ENCODE measurements around the gene MAP2K2. TPM values are rescaled to one million over a fixed set of nuclear protein-coding genes. Genes with fewer than 3 reads are reported as not detected.

Gene MAP2K2
- total RNA-seq, 1 donor from 2014 or later, result 152 TPM

DNA sequence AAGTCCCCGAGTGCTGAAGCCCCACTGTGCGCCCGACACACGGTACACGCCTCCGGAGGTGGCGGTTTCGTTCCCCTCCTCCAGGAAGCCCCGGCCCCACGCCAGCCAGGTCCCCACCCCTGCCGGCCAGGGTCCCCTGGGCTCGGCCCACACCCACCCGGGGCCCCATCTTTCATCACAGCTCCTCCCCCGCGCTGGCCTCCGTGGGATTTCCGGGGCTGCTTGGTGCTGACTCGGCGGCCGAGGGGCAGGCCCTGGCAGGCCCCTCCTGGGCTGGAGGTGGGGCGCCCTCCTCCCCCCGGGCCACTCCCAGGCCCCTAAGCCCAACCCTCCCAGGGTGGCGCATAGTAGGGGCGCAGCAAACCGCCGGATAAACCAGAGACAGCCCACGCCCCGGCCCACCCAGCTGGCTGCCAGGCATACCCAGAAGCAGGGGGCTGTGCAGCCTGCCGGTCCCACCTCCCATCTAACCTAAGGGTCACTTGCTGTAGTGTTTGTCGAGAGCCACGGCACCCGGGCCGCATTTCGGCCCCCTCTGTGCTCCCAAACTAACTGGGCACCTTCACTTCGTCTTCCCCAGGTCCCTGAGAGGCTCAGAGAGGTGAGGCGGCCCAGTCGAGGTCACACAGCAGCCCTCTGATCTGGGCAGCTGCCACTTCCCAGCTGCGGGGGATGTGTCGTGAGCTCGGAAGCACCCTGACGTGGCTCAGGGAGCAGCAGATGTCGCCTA is 63.9 kb downstream of the MAP2K2 start:
- DNase-seq, result no peak

- no peak for DNase-seq
These were observed 64.5 kb downstream of the MAP2K2 start for GRCh38 chr19:4059453-4059871.

GRCh38 chr19:4058693-4059452 is 65.0 kb downstream of the MAP2K2 start:
- no peak for DNase-seq

- peak; percentile 82 for DNase-seq
These were observed 65.8 kb downstream of the MAP2K2 start for GRCh38 chr19:4057931-4058692.

DNA sequence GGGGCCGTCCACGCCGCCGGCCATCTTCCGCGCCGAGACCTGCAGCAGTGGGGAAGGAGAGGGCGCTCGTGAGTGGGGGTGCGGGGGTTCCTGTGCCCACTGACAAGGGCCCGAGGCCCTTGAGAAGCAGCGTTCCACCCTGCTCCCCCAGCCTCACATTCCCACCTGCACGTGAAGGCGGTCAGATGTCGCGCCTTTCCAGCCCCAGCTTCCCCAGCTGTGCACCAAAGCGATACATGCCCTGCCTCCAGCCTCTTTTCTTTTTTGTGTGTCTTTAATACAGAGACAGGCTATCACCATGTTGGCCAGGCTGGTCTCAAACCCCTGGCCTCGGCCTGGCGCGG is 68.7 kb downstream of the MAP2K2 start:
- no peak for DNase-seq

GRCh38 chr19:4054441-4055208 is 69.3 kb downstream of the MAP2K2 start:
- DNase-seq, result no peak

DNA sequence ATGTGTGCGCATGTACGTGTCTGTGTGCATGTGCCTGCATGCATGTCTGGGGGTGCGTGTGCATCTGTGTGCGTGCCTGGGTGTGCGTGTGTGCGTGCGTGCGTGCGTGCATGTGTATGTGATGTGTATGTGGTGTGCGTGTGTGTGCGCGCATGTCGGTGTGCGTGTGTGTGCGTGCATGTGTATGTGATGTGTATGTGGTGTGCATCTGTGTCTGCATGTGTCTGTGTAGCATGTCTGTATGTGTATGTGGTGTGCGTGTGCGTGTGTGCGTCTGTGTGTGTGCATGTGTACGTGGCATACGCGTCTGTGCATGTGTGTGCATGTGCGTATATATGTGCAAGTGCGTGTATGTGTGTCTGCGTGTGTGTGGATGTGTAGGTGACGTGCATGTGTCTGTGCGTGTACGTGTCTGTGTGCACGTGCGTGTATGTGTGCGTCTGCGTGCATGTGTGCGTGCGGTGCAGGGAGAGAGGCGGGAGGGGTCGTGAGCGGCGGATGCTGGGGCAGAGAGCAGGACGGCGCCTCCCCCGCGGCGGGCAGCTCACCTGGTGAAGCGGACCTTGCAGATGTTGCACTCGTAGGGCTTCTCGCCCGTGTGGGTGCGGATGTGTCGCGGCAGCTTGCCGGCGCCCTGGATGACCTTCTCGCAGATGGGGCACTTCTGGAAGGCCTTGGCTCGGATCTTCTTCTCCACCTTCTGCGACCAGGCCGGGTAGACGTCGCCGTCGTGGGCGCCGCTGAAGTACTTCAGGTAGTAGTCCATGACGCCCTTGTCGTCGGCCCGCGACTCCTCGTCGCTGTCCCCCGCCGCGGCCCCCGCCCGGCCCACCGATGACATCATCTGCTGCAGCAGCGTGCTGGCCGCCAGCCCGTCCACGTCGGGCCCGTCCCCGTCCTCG is 70.2 kb downstream of the MAP2K2 start:
- DNase-seq, result no peak

- no peak for DNase-seq
These were observed 70.9 kb downstream of the MAP2K2 start for GRCh38 chr19:4052993-4053422.

GRCh38 chr19:4052114-4052992 is 71.6 kb downstream of the MAP2K2 start:
- no peak for DNase-seq

DNA sequence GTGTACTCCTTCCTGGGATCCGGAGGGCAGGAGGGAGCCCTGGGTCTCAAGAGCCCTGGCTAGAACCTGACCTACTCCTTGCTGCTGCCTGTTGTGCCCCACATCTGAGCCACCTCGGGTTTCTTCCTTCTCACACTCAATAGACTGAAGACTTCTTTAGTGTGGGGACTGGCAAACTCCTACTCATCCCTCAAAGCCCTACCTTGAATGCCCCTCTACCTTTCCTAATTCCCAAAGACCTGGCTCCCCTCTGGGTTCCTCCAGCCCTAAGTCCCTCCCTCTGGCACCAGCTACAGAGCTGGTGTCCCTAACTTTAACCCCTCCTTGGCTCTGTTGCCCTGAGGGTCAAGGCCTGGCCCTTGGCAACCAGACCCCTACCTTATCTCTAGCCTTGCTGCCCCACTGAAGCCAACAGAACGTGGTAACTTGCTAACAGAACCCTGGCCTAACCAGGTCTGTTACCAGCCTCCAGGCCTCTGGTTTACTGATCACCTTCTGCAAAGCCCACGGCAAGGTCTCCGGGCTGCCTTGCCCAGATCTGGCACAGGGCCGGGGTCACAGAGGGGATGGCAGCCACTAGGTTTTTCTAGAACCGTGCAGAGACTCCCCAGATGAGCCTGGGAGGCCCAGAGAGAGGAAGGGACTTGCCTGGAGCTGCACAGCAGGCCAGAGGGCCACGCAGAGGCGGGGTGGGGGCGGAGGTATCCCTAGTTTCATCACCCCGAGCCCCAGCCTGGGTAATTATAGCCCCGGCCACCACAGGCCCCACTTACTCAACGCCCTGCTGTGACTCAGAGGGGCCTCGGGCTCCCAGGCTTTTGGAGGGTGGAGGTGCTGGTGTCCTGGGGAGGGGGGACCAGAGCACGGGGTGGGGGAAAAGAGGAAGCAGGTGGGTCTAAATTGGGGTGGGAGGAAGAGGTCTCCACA is 72.5 kb downstream of the MAP2K2 start:
- no peak for DNase-seq

- no peak for DNase-seq
These were observed 74.5 kb downstream of the MAP2K2 start for GRCh38 chr19:4049432-4049831.

DNA sequence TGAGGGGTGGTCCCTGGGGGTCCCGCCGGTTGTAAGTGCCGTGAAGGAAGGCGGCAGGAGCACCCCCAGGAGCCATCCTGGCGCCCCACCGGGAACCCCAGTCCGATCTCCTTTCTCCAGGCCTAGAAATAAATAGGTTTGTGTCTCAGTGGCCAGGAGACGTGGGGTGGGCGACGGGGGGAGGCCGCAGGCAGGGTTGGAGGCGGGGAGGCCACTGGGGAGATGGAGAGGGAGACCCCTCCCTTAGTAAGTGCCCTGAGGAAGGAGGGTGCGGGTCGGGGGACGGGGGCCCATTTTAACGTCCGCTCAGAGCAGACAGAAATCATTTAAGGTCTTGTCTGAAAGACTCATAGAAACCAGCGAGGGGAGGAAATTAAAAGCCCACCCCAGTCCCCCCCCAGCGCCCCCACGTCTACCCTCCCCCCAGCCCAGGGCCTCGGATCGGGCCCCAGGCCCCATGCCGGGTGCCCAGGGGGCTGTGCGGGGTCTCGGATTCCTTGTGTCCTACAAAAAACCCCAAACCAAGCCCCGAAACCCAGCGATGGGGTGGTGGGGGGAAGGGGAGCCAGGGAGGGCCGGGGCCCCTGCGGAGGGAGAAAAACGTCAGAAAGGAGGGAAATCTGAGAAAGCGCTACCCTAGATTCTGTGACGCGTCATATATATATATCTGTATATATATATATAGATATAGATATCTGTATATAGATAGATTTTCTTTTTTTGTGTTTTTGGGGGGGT is 76.8 kb downstream of the MAP2K2 start:
- DNase-seq, result no peak

GRCh38 chr19:4046362-4046691 is 77.6 kb downstream of the MAP2K2 start:
- DNase-seq, result no peak

GRCh38 chr19:4045597-4046361 is 78.1 kb downstream of the MAP2K2 start:
- no peak for DNase-seq

DNA sequence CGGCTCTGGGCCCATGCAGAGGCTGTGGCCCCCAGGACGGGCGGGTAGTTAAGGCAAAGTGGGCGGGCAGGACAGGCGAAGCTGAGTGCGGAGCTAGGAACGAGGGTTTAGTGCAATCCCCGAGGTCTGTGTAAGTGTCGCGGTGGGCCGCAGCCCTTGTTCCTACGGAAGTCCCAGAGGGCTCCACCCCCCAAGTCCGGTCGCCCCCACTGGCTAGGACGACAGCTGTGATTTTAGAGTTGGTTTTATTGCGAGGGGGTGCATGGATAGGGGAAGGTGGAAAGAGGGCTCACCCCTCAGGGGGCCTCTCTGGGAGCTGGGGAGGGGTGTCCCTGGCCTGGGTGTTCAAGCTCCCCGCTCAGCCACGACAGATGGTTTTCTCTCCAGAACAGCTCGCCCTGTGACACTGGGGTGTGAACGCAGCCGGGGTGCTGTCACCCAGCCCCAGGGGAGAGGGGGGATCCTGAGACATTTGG is 78.9 kb downstream of the MAP2K2 start:
- no peak for DNase-seq

- no peak for DNase-seq
These were observed 79.8 kb downstream of the MAP2K2 start for GRCh38 chr19:4043966-4044715.

DNA sequence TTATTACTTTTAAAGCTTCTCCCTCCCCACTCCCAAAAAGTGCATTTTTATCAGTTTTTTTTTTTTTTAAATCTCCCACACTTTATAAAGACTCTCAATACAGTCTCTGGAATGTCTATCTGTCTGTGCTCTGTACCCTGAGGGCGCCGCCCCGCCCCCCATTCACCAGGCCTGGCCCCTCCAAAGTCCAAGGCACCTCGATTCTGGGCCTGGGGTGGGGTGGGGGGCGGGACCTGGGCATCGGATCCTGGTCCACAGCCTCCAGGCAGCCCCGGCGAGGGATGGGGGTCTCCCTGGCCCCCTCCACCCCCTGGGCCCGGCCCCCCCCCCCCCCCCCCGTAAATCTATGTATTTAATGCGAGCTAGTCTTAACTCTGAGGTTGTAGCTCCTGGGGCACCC is 80.5 kb downstream of the MAP2K2 start:
- DNase-seq, result no peak

Data from dermis blood vessel endothelial cell (primary cell).